ENCODE results near the gene TTC39A. TPM values are rescaled to one million over a fixed set of nuclear protein-coding genes. Genes with fewer than 3 reads are reported as not detected.

TTC39A gene
- total RNA-seq, 1 donor from 2014 or later, result 0.95 TPM

DNA sequence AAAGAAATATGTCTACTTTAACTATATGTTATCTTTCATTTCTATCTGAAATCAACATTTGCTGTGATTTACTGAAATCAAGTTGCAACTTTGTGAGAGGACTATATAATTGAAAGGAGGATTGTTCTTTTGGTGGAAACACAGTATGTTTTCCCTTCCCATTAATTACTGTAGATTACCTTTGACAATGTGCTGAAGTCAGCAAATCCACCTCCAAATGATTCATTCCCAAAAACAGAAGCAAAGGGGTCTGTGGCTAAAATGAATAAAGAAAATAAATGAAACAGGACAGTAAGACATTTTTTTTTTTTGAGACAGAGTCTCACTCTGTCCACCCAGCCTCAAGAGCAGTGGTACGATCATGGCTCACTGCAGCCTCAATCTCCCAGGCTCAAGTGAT is 35.4 kb upstream of the TTC39A start:
- no peaks in the 10 kb centered on the region for H3K9me3 Mint-ChIP-seq (ENCODE audit: unreplicated experiment)
- DNase-seq (ENCODE audit: low spot score), result no peak
- no peak for TF ChIP-seq CTCF (IDR thresholded peaks at IDR 0.05; ENCODE audit: unreplicated experiment)
- H3K27ac Mint-ChIP-seq (ENCODE audit: unreplicated experiment), result no peak overlapping the region
- H3K27me3 Mint-ChIP-seq (ENCODE audit: unreplicated experiment), result no peaks in the 10 kb centered on the region
- no peak overlapping the region for H3K4me3 Mint-ChIP-seq (ENCODE audit: unreplicated experiment)
- H3K36me3 Mint-ChIP-seq (ENCODE audit: low read depth, unreplicated experiment), result peaks cover 22% of the 10 kb centered on the region
- peaks cover 7% of the 10 kb centered on the region for H3K4me1 Mint-ChIP-seq (ENCODE audit: unreplicated experiment)

DNA sequence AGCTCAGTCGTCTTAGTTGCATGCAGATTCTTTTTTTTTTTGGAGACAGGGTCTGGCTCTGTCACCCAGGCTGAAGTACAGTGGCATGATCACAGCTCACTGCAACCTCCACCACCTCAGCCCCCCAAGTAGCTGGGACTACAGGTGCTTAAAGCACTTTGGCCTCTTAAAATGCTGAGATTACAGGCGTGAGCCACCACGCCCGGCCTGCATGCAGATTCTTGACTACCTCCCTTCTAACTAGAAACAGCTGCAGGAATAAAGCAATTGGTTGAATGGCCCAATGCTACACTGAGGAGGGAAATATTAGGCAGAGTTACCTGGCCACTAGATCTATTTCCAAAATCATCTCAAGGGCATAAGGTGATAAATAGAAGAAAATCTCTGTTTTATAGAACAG is 29.5 kb upstream of the TTC39A start:
- Mint-ChIP-seq H3K9me3 (ENCODE audit: unreplicated experiment) (no peaks in the 10 kb centered on the region), H3K27me3 (ENCODE audit: unreplicated experiment) (peaks cover 2% of the 10 kb centered on the region), H3K4me1 (ENCODE audit: unreplicated experiment) (no peaks in the 10 kb centered on the region), H3K4me3 (ENCODE audit: unreplicated experiment) (no peak overlapping the region), H3K36me3 (ENCODE audit: low read depth, unreplicated experiment) (peaks cover 22% of the 10 kb centered on the region), H3K27ac (ENCODE audit: unreplicated experiment) (no peak overlapping the region)
- no peak for DNase-seq (ENCODE audit: low spot score)
- no peak for TF ChIP-seq CTCF (IDR thresholded peaks at IDR 0.05; ENCODE audit: unreplicated experiment)

GRCh38 chr1:51355382-51355781 is 25.0 kb upstream of the TTC39A start:
- Mint-ChIP-seq H3K4me3 (ENCODE audit: unreplicated experiment) (no peak overlapping the region), H3K27ac (ENCODE audit: unreplicated experiment) (no peak overlapping the region), H3K9me3 (ENCODE audit: unreplicated experiment) (no peaks in the 10 kb centered on the region), H3K4me1 (ENCODE audit: unreplicated experiment) (no peaks in the 10 kb centered on the region), H3K27me3 (ENCODE audit: unreplicated experiment) (peaks cover 2% of the 10 kb centered on the region), H3K36me3 (ENCODE audit: low read depth, unreplicated experiment) (peaks cover 12% of the 10 kb centered on the region)
- TF ChIP-seq CTCF (IDR thresholded peaks at IDR 0.05; ENCODE audit: unreplicated experiment), result no peak
- DNase-seq (ENCODE audit: low spot score), result no peak

GRCh38 chr1:51354416-51354815 is 24.1 kb upstream of the TTC39A start:
- no peak for TF ChIP-seq CTCF (IDR thresholded peaks at IDR 0.05; ENCODE audit: unreplicated experiment)
- no peaks in the 10 kb centered on the region for H3K27me3 Mint-ChIP-seq (ENCODE audit: unreplicated experiment)
- DNase-seq (ENCODE audit: low spot score), result no peak
- no peaks in the 10 kb centered on the region for H3K4me1 Mint-ChIP-seq (ENCODE audit: unreplicated experiment)
- no peak overlapping the region for H3K27ac Mint-ChIP-seq (ENCODE audit: unreplicated experiment)
- H3K9me3 Mint-ChIP-seq (ENCODE audit: unreplicated experiment), result no peaks in the 10 kb centered on the region
- H3K4me3 Mint-ChIP-seq (ENCODE audit: unreplicated experiment), result no peak overlapping the region
- H3K36me3 Mint-ChIP-seq (ENCODE audit: low read depth, unreplicated experiment), result peaks cover 12% of the 10 kb centered on the region

- no peaks in the 10 kb centered on the region for H3K27me3 Mint-ChIP-seq (ENCODE audit: unreplicated experiment)
- no peak for DNase-seq (ENCODE audit: low spot score)
- TF ChIP-seq CTCF (IDR thresholded peaks at IDR 0.05; ENCODE audit: unreplicated experiment), result no peak
- no peak overlapping the region for H3K27ac Mint-ChIP-seq (ENCODE audit: unreplicated experiment)
- no peaks in the 10 kb centered on the region for H3K4me1 Mint-ChIP-seq (ENCODE audit: unreplicated experiment)
- H3K9me3 Mint-ChIP-seq (ENCODE audit: unreplicated experiment), result no peaks in the 10 kb centered on the region
- peaks cover 12% of the 10 kb centered on the region for H3K36me3 Mint-ChIP-seq (ENCODE audit: low read depth, unreplicated experiment)
- H3K4me3 Mint-ChIP-seq (ENCODE audit: unreplicated experiment), result no peak overlapping the region
These were observed 21.5 kb upstream of the TTC39A start for GRCh38 chr1:51351907-51352306.
